Activated naive CD8-positive, alpha-beta T cell treated with anti-CD3 and anti-CD28 coated beads, Interleukin-2, amount 50 U/mL, for 16 hours (primary cell): ENCODE data around the gene ZBTB8OS.

Experiments used
- DNase-seq: peaks from one replicate; pipeline ENCODE4 v3.0.0-alpha.2; 2020; ENCODE audit warnings: low read depth, low spot score

Gene ZBTB8OS

DNA sequence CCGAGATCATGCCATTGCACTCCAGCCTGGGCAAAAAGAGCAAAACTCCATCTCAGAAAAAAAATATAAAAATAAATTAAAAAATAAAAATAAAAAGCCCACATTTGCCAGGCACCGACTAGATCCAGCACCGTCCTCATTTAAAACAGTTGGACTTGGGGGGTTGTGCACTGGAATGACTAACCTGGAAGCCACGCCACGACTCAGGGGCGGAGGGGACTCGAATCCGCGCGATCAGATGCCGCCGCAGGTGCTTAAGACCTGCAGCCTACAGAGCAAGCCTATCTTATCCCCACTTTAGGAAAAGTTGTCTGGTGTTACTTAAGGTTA lies 38.5 kb downstream of the ZBTB8OS start:
- no peak for DNase-seq

DNA sequence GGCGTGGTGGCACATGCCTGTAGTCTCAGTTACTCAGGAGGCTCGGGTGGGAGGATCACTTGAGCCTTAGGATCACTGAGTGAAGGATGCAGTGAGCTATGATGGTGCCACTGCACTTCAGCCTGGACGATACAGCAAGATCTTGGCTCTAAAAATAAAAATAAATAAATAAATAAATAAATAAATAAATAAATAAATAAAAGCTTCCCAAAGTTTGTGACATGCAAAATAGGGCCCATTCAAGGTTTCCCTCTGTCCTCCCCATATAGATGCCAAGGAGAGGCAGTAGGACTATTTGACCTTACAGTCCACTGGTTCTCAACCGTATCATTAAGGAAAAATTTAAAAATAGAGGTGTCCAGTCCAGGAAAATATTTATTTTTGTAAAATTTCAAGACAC lies 41.2 kb downstream of the ZBTB8OS start:
- no peak for DNase-seq

DNA sequence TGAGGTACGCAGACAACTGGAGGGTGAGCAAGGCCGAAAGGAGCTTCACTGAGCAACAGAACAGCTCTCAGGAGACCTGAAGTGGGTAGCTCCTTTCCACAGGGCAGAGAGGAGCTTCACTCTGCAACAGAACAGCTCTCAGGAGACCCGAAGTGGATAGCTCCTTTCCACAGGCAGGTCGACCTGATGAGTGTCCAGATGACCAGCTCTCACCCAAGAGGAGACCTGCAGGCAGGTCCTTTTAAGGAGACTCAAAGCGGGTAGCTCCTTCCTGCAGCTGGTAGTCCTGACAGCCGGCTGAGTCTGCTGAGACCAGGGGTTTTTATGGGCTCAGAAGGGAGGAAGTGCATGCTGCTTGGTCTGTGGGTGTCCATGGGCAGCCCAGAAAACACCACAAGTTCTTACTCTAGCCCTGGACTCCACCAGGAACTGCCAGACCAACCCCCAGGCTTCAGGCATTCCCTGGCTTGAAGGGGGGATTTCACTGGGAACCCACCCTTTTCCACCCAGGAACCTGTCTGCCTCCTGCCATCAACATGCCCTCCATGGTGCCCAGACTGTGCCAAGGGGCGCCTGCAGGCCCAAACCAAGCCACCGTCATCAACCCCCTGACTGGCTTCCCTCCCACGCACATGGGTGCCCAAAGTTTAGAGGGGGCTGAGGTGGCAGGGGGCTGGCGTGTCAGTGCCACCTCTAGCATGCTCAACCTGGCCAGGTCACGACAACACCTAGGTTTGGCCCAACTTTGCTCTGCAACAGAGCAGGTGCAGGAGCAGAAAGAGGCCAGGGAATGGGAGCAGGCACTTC lies 43.6 kb downstream of the ZBTB8OS start:
- no peak for DNase-seq

DNA sequence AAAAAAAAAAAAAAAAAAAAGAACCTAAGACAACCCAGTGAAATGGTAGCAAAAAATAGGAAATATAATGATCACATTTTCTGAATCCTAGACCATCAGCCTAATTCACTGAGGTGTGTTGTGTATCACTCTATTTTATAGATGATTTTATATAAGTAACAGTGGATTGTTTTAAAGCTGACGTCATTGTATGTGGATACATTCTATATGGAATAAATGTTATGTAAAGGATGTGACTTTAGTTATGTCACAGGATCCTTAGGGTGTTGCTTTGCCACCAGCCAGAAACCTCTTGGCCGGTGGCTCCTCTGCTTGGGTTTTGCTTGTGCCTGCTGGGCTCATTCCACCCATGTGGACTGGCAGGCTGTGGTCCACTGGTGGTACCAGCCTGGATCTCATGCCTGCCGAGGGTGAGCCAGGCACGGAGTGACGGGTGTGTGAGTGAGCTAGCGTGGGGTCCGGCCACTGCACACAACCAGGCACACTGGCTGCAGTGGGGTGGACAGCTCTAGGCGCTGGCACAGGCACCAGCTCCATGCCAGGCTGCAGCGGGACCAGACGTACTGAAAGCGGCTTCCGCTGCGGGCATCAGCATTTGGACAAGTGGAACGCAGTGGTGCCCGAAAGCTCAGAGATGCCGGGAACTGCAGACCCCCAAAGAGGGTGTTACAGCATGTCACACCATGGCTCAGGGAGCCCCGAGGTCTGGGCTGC lies 44.5 kb downstream of the ZBTB8OS start:
- DNase-seq, result no peak

DNA sequence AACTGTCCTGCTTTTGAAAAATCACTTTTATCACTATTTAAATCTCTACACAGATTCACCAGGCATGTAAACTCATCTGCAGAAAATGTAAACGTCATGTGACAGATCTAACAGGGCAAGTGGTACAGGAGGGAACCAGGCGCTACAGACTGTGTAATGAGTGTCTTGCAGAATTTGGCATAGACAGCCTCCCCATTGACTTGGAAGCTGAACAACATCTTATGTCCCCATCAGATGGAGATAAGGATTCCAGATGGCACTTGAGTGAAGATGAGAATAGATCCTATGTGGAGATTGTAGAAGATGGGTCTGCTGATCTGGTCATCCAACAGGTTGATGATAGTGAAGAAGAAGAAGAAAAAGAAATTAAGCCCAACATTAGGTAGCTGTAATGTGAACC lies 50.3 kb downstream of the ZBTB8OS start:
- DNase-seq, result no peak

DNA sequence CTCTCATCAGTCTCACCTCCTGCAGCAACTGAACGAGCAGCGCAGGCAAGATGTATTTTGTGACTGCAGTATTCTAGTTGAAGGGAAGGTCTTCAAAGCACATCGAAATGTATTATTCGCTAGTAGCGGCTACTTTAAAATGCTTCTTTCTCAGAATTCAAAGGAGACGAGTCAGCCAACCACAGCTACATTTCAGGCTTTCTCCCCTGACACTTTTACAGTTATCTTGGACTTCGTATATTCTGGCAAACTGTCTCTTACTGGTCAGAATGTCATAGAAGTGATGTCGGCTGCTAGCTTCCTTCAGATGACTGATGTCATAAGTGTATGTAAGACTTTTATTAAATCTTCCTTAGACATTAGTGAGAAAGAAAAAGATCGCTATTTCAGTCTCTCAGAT lies 57.4 kb downstream of the ZBTB8OS start:
- DNase-seq, result no peak

DNA sequence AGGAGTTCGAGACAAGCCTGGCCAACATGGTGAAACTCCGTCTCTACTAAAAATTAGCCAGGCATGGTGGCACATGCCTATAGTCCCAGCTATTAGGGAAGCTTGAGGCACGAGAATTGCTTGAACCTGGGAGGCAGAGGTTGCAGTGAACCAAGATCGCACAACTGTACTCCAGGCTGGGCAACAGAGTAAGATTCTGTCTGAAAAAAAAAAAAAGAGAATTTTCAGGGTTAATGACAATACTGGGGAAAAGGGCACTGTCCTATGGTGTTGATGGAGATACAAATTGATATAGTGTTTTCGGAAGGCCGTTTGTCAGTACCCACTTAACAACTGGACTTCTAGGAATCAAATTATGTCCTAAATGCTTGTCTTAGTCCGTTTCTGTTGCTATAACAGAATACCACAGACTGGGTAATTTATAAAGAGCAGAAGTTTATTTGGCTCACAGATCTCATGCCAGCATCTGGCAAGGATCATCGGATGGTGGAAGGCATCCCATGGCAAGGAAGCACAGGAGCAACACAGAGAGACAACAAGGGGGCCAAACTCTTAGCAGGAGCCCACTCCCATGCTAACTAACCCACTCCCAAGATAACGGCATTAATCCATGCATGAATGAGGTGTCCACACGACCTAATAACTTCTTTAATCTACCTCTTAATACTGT lies 69.9 kb downstream of the ZBTB8OS start:
- DNase-seq, result no peak
